Measurements from ENCODE around the gene SCAMP1. TPM values are rescaled to one million over a fixed set of nuclear protein-coding genes. Genes with fewer than 3 reads are reported as not detected.
A peak's percentile ranks its signal among the peaks of the same experiment; 100 is the strongest.

Gene SCAMP1
- total RNA-seq = 15.0 TPM

- Histone ChIP-seq H3K27ac (peak within 1 kb of the TSS; percentile 86 to 90), H3K4me3 (peak within 1 kb of the TSS; percentile 82 to 96), H3K27me3 (no peaks in the 10 kb centered on the region), H3K4me1 (peaks cover 0 to 17% of the 10 kb centered on the region in 2 donors), H3K9me3 (no peaks in the 10 kb centered on the region), H3K36me3 (no peaks in the 10 kb centered on the region)
- TF ChIP-seq, protein P1, sequence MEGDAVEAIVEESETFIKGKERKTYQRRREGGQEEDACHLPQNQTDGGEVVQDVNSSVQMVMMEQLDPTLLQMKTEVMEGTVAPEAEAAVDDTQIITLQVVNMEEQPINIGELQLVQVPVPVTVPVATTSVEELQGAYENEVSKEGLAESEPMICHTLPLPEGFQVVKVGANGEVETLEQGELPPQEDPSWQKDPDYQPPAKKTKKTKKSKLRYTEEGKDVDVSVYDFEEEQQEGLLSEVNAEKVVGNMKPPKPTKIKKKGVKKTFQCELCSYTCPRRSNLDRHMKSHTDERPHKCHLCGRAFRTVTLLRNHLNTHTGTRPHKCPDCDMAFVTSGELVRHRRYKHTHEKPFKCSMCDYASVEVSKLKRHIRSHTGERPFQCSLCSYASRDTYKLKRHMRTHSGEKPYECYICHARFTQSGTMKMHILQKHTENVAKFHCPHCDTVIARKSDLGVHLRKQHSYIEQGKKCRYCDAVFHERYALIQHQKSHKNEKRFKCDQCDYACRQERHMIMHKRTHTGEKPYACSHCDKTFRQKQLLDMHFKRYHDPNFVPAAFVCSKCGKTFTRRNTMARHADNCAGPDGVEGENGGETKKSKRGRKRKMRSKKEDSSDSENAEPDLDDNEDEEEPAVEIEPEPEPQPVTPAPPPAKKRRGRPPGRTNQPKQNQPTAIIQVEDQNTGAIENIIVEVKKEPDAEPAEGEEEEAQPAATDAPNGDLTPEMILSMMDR (IDR thresholded peaks at IDR 0.05) = peak; percentile 30 to 63 (median 30)
- peak; percentile 71 to 95 for DNase-seq (ENCODE audit: low spot score in 2 of 2)
- intact Hi-C loops (cut with DNase I) = loop anchor here (1.0 to 5.0 kb wide), 4 partner anchors 17 to 877 kb away; partner anchors contain the start of genes AP3B1 and JMY
These were observed at the start of gene SCAMP1 for GRCh38 chr5:78359831-78360673. TSS of gene SCAMP1 (plus strand) at chr5:78360617. CDS start at chr5:78360672, 55 bp downstream.

DNA sequence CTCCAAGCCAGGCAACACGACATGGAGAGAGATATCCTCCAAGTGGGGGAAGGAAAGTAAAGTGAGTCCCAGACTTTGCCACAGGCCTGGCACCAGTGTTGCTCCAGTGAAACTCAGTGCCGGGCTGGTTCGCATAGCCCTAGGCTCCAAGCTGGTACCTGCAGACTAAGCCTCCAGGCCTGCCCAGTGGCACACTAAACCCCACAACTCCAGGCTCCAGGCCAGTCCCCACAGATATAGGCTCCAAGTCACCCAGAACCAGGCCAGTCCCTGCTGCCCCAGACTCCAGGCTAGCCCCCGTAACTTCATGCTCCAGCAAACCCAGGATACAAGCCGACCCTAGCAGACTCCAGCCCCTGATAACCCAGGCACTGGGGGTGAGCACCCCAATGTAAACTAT lies 42.9 kb upstream of the SCAMP1 start:
- Histone ChIP-seq H3K4me3 (no peak overlapping the region), H3K36me3 (no peaks in the 10 kb centered on the region), H3K9me3 (no peaks in the 10 kb centered on the region), H3K4me1 (no peaks in the 10 kb centered on the region), H3K27ac (no peak overlapping the region), H3K27me3 (no peaks in the 10 kb centered on the region)
- no peak for DNase-seq (ENCODE audit: low spot score in 2 of 2)
- intact Hi-C loops (cut with DNase I) = no loop called here
- TF ChIP-seq, protein P1 (IDR thresholded peaks at IDR 0.05) = no peak

DNA sequence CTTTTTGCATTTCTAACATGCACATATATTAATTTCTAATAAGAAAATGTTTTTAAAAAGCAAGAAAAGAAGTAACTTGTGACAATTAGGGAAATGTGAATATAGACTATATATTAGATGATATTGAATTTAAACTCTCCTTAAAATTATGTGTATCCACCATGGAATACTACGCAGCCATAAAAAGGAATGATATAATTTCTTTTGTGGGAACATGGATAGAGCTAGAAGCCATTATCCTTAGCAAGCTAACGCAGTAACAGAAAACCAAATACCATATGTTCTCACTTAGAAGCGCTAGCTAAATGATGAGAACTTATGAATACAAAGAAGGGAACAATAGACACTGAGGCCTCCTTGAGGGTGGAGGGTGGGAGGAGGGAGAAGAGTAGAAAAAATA lies 42.1 kb upstream of the SCAMP1 start:
- Histone ChIP-seq H3K4me3 (no peak overlapping the region), H3K4me1 (no peaks in the 10 kb centered on the region), H3K27me3 (no peaks in the 10 kb centered on the region), H3K9me3 (no peaks in the 10 kb centered on the region), H3K27ac (no peak overlapping the region), H3K36me3 (no peaks in the 10 kb centered on the region)
- TF ChIP-seq, protein P1 (IDR thresholded peaks at IDR 0.05) = no peak
- no peak for DNase-seq (ENCODE audit: low spot score in 2 of 2)
- intact Hi-C loops (cut with DNase I) = no loop called here

DNA sequence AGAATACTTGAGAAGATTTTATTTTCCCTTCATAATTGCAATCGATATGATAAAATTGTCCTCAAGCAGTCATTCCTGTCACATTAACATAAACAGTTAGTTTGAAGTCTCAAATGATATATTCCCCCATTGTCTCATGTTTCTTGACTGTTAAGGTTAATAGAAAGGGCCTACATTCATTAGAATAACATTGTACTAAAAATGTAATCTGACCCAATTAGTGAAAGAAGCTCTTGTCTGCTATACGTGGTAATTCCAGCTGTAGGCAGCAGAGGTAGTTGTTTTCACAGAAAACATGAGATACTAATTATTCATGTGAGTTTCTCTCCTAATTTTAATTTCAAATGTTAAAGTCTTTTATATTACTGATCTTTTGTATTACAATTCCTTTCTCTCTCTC lies 40.0 kb upstream of the SCAMP1 start:
- TF ChIP-seq, protein P1 (IDR thresholded peaks at IDR 0.05) = peak; percentile 10 to 40 (median 10)
- no peak overlapping the region for H3K27ac ChIP-seq
- no peaks in the 10 kb centered on the region for H3K27me3 ChIP-seq
- H3K36me3 ChIP-seq = no peaks in the 10 kb centered on the region
- DNase-seq (ENCODE audit: low spot score in 2 of 2) = no peak
- no peaks in the 10 kb centered on the region for H3K4me1 ChIP-seq
- intact Hi-C loops (cut with DNase I) = loop anchor here (10.0 kb wide), 1 partner anchor 644 kb away; no protein-coding TSS in a partner anchor
- H3K4me3 ChIP-seq = no peak overlapping the region
- no peaks in the 10 kb centered on the region for H3K9me3 ChIP-seq

DNA sequence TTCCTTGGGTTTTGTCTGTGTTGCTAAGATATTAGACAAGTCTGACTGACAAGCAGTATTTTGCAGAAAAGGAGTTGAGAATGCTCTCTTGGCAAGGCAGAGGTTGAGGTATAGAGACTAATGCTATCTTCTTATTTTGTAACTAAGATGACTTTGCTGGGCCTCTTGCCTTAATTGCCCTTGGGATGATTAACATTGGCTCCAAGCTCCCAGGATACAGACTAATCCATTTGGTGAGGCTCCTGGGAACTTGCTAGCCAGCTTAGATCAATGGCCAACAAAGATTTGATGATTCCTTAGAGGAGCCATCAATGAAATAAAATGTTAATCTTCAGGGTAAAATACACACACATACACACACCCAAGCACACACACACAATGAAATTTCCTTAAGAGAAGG lies 37.2 kb upstream of the SCAMP1 start:
- intact Hi-C loops (cut with DNase I) = loop anchor here (10.0 kb wide), 1 partner anchor 642 kb away; no protein-coding TSS in a partner anchor
- no peaks in the 10 kb centered on the region for H3K27me3 ChIP-seq
- TF ChIP-seq, protein P1 (IDR thresholded peaks at IDR 0.05) = no peak

More for the DNA sequence above, 37.2 kb upstream of the SCAMP1 start:
- no peaks in the 10 kb centered on the region for H3K4me1 ChIP-seq
- no peaks in the 10 kb centered on the region for H3K9me3 ChIP-seq
- H3K4me3 ChIP-seq = no peak overlapping the region
- DNase-seq (ENCODE audit: low spot score in 2 of 2) = no peak
- H3K36me3 ChIP-seq = no peaks in the 10 kb centered on the region
- no peak overlapping the region for H3K27ac ChIP-seq

Measured in ascending aorta (tissue), 2 donors.